PC-3 (cell line): Measurements from ENCODE around the gene GBX1.

Experiments
- EZH2 ChIP-seq: fragments of 300-600 bp; sonication (generic); IDR thresholded peaks from one replicate; pipeline ENCODE4 v1.6.1; 2017; ENCODE audit warnings: antibody characterized with exemption, mild to moderate bottlenecking, low read length; ENCODE audit not compliant: unreplicated experiment
- TF ChIP-seq, protein P1 (sequence below): fragments of 300-600 bp; sonication (generic); conservative IDR thresholded peaks from 2 replicates; pipeline ENCODE4 v1.5.1; 2017; ENCODE audit warnings: antibody characterized with exemption, low read depth, mild to moderate bottlenecking, low read length

- TF ChIP-seq, protein P1, sequence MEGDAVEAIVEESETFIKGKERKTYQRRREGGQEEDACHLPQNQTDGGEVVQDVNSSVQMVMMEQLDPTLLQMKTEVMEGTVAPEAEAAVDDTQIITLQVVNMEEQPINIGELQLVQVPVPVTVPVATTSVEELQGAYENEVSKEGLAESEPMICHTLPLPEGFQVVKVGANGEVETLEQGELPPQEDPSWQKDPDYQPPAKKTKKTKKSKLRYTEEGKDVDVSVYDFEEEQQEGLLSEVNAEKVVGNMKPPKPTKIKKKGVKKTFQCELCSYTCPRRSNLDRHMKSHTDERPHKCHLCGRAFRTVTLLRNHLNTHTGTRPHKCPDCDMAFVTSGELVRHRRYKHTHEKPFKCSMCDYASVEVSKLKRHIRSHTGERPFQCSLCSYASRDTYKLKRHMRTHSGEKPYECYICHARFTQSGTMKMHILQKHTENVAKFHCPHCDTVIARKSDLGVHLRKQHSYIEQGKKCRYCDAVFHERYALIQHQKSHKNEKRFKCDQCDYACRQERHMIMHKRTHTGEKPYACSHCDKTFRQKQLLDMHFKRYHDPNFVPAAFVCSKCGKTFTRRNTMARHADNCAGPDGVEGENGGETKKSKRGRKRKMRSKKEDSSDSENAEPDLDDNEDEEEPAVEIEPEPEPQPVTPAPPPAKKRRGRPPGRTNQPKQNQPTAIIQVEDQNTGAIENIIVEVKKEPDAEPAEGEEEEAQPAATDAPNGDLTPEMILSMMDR: no peak
- TF ChIP-seq EZH2: no peak
Observed at GRCh38 chr7:151107882-151108281, 59.6 kb downstream of the GBX1 start.
